Measurements from ENCODE around the gene IQGAP1. TPM values are rescaled to one million over a fixed set of nuclear protein-coding genes. Genes with fewer than 3 reads are reported as not detected.

IQGAP1 gene
- total RNA-seq, 1 donor from 2014 or later: 227 TPM

- no peaks in the 10 kb centered on the region for H3K27me3 Mint-ChIP-seq
- intact Hi-C loops (cut with micrococcal nuclease): loop anchor here (1.0 to 5.0 kb wide), 4 partner anchors 42 to 402 kb away; partner anchors contain the start of genes BLM and HDDC3
- ATAC-seq (ENCODE audit: low read depth): peak; percentile 42
Measured at GRCh38 chr15:90530250-90531051, 142.4 kb downstream of the IQGAP1 start.

GRCh38 chr15:90531147-90531546 is 143.1 kb downstream of the IQGAP1 start:
- peaks cover 2% of the 10 kb centered on the region for H3K36me3 Mint-ChIP-seq (ENCODE audit: low read depth)
- intact Hi-C loops (cut with micrococcal nuclease): loop anchor here (5.0 kb wide), 2 partner anchors 41 to 401 kb away; partner anchors contain the start of gene HDDC3
- peaks cover 56% of the 10 kb centered on the region for H3K4me1 Mint-ChIP-seq
- no peak overlapping the region for H3K27ac Mint-ChIP-seq
- POLR2A ChIA-PET: interaction anchor here (0.9 to 3.3 kb wide), 8 partner anchors 8 to 143 kb away, joined by 3 to 28 read pairs (median 8); partner anchors contain the start of gene IQGAP1
- TF ChIP-seq CTCF (IDR thresholded peaks at IDR 0.05): no peak
- DNase-seq (no peak), ATAC-seq (ENCODE audit: low read depth) (no peak)
- no peaks in the 10 kb centered on the region for H3K9me3 Mint-ChIP-seq
- CTCF ChIA-PET: interaction anchor here (0.8 to 2.4 kb wide), 3 partner anchors 15 to 354 kb away, joined by 3 to 7 read pairs (median 4); no protein-coding TSS in a partner anchor
- H3K27me3 Mint-ChIP-seq: no peaks in the 10 kb centered on the region
- peak overlapping the region; percentile 95 for H3K4me3 Mint-ChIP-seq

More at GRCh38 chr15:90530250-90531051, 142.4 kb downstream of the IQGAP1 start:
- POLR2A ChIA-PET: interaction anchor here (0.7 to 3.3 kb wide), 14 partner anchors 9 to 400 kb away, joined by 3 to 28 read pairs (median 5); partner anchors contain the start of genes CIB1, GDPGP1 and IQGAP1
- Mint-ChIP-seq H3K27ac (peak overlapping the region; percentile 81), H3K36me3 (ENCODE audit: low read depth) (peaks cover 2% of the 10 kb centered on the region), H3K4me1 (peaks cover 51% of the 10 kb centered on the region), H3K9me3 (no peaks in the 10 kb centered on the region), H3K4me3 (peak overlapping the region; percentile 95)
- no peak for DNase-seq
- CTCF ChIA-PET: interaction anchor here (0.7 to 2.4 kb wide), 5 partner anchors 14 to 355 kb away, joined by 3 to 7 read pairs (median 4); no protein-coding TSS in a partner anchor
- TF ChIP-seq CTCF (IDR thresholded peaks at IDR 0.05): no peak

- ChIA-PET POLR2A (interaction anchor here (1.3 kb wide), 1 partner anchor 61 kb away, joined by 4 read pairs; no protein-coding TSS in a partner anchor), CTCF (no interaction called here)
- no peaks in the 10 kb centered on the region for H3K9me3 Mint-ChIP-seq
Measured at GRCh38 chr15:90535254-90535653, 147.2 kb downstream of the IQGAP1 start.

GRCh38 chr15:90539789-90540188 is 151.7 kb downstream of the IQGAP1 start:
- Mint-ChIP-seq H3K9me3 (no peaks in the 10 kb centered on the region), H3K4me1 (peaks cover 32% of the 10 kb centered on the region), H3K27ac (no peak overlapping the region), H3K27me3 (no peaks in the 10 kb centered on the region), H3K36me3 (ENCODE audit: low read depth) (peaks cover 34% of the 10 kb centered on the region), H3K4me3 (no peak overlapping the region)
- no peak for TF ChIP-seq CTCF (IDR thresholded peaks at IDR 0.05)
- CTCF ChIA-PET: interaction anchor here (0.6 to 1.4 kb wide), 2 partner anchors 127 to 220 kb away, joined by 3 to 4 read pairs; no protein-coding TSS in a partner anchor
- no peak for DNase-seq
- ATAC-seq (ENCODE audit: low read depth): no peak
- POLR2A ChIA-PET: interaction anchor here (1.1 to 3.0 kb wide), 3 partner anchors 9 to 57 kb away, joined by 3 to 11 read pairs (median 4); partner anchors contain the start of gene CRTC3
- intact Hi-C loops (cut with micrococcal nuclease): no loop called here

More at GRCh38 chr15:90535254-90535653, 147.2 kb downstream of the IQGAP1 start:
- intact Hi-C loops (cut with micrococcal nuclease): no loop called here
- Mint-ChIP-seq H3K36me3 (ENCODE audit: low read depth) (peaks cover 17% of the 10 kb centered on the region), H3K4me1 (peaks cover 64% of the 10 kb centered on the region), H3K27ac (no peak overlapping the region), H3K4me3 (no peak overlapping the region), H3K27me3 (no peaks in the 10 kb centered on the region)
- TF ChIP-seq CTCF (IDR thresholded peaks at IDR 0.05): no peak
- no peak for DNase-seq
- no peak for ATAC-seq (ENCODE audit: low read depth)

DNA sequence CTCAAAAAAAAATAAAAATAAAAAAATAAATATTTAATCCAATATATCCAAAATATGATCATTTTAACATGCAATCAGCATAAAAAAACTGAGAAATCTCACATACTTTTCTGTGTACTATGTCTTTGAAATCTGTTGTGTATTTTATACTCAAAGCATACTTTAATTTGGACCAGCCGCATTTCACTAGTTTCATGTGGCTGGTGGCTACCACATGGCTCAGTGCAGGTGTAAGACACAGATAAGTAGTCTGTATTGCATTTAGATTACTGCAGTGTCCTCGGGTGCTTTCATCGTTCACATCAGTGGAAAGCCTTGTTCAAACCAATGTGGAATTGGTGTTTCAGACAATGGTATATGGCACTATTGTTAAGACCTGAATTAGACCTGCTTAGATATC is 152.7 kb downstream of the IQGAP1 start:
- ATAC-seq (ENCODE audit: low read depth) (no peak), DNase-seq (no peak)
- intact Hi-C loops (cut with micrococcal nuclease): no loop called here
- ChIA-PET CTCF (no interaction called here), POLR2A (interaction anchor here (1.1 to 3.0 kb wide), 3 partner anchors 10 to 56 kb away, joined by 3 to 11 read pairs (median 4); partner anchors contain the start of gene CRTC3)
- no peak for TF ChIP-seq CTCF (IDR thresholded peaks at IDR 0.05)
- H3K27ac Mint-ChIP-seq: no peak overlapping the region
- H3K36me3 Mint-ChIP-seq (ENCODE audit: low read depth): peaks cover 38% of the 10 kb centered on the region
- H3K27me3 Mint-ChIP-seq: no peaks in the 10 kb centered on the region
- H3K9me3 Mint-ChIP-seq: no peaks in the 10 kb centered on the region
- H3K4me1 Mint-ChIP-seq: peaks cover 29% of the 10 kb centered on the region
- H3K4me3 Mint-ChIP-seq: no peak overlapping the region
